HEK293 (cell line): Measurements from ENCODE around the gene GPR107.
A peak's percentile ranks its signal among the peaks of the same experiment; 100 is the strongest.

Experiments
- CTCF ChIA-PET: fragments of 350-600 bp; formaldehyde crosslinking; extraction: SDS; loops from one replicate; lab custom pipeline; 2021; ENCODE audit warnings: antibody characterized with exemption; lab: Yijun Ruan, JAX
- POLR2A ChIA-PET: fragments of 300-600 bp; formaldehyde crosslinking; extraction: SDS; loops from one replicate; lab custom pipeline; 2020; ENCODE audit warnings: antibody characterized with exemption, inconsistent platforms; lab: Yijun Ruan, JAX
- H3K27ac ChIP-seq: fragments of 200-500 bp; sonication (Bioruptor generic); 2 replicates; pipeline ENCODE4 v1.5.1; 2014; ENCODE audit warnings: low read depth, low read length, control low read depth, inconsistent platforms; ENCODE audit errors: extremely low read depth
- H3K36me3 ChIP-seq, 2 experiments: fragments of 200-500 bp in 1 of 2; sonication (Bioruptor generic) in 1 of 2; 1 replicate in 1 of 2; 2 replicates in 1 of 2; pipeline ENCODE4 v1.5.1; 2014 to 2017; ENCODE audit warnings: inconsistent platforms in 2 of 2, low read length in 2 of 2; ENCODE audit not compliant: control insufficient read depth in 2 of 2, insufficient read depth in 1 of 2
- H3K4me1 ChIP-seq: fragments of 200-500 bp; sonication (Bioruptor generic); 2 replicates; pipeline ENCODE4 v1.5.1; 2014; ENCODE audit warnings: mild to moderate bottlenecking, low read length, inconsistent platforms; ENCODE audit not compliant: control insufficient read depth, insufficient read depth
- H3K4me3 ChIP-seq: 2 replicates; pipeline ENCODE4 v1.5.1; 2011; ENCODE audit warnings: low read depth, mild to moderate bottlenecking, control low read depth, low read length, moderate library complexity
- H3K9me3 ChIP-seq: fragments of 200-500 bp; sonication (Bioruptor generic); 2 replicates; pipeline ENCODE4 v1.5.1; 2014; ENCODE audit warnings: low read depth, low read length, inconsistent platforms; ENCODE audit not compliant: control insufficient read depth, insufficient read depth
- GLIS1 ChIP-seq: fragments of 450-650 bp; formaldehyde crosslinking; IDR thresholded peaks from 2 replicates; pipeline ENCODE4 v1.5.1; 2016; ENCODE audit warnings: missing biosample characterization, missing genetic modification characterization
- KLF1 ChIP-seq: fragments of 450-650 bp; formaldehyde crosslinking; IDR thresholded peaks from 2 replicates; pipeline ENCODE4 v1.5.1; 2016; ENCODE audit warnings: missing biosample characterization, missing genetic modification characterization
- KLF17 ChIP-seq: fragments of 450-650 bp; formaldehyde crosslinking; IDR thresholded peaks from 2 replicates; pipeline ENCODE4 v1.5.1; 2016; ENCODE audit warnings: missing biosample characterization, missing genetic modification characterization
- KLF8 ChIP-seq: fragments of 450-650 bp; formaldehyde crosslinking; IDR thresholded peaks from 2 replicates; pipeline ENCODE4 v1.5.1; 2016; ENCODE audit warnings: missing biosample characterization, missing genetic modification characterization
- REST ChIP-seq: fragments of 450-650 bp; formaldehyde crosslinking; IDR thresholded peaks from 2 replicates; pipeline ENCODE4 v1.5.1; 2016; ENCODE audit warnings: missing biosample characterization, missing genetic modification characterization
- YY2 ChIP-seq: fragments of 450-650 bp; formaldehyde crosslinking; IDR thresholded peaks from 2 replicates; pipeline ENCODE4 v1.5.1; 2016; ENCODE audit warnings: missing biosample characterization, missing genetic modification characterization
- ZBTB10 ChIP-seq: fragments of 450-650 bp; formaldehyde crosslinking; IDR thresholded peaks from 2 replicates; pipeline ENCODE4 v1.5.1; 2016; ENCODE audit warnings: missing biosample characterization, missing genetic modification characterization
- ZBTB20 ChIP-seq: fragments of 450-650 bp; formaldehyde crosslinking; IDR thresholded peaks from 2 replicates; pipeline ENCODE4 v1.5.1; 2016; ENCODE audit warnings: missing biosample characterization, missing genetic modification characterization
- ZNF341 ChIP-seq: fragments of 450-650 bp; formaldehyde crosslinking; IDR thresholded peaks from 2 replicates; pipeline ENCODE4; 2016; ENCODE audit warnings: low read depth, missing biosample characterization, missing genetic modification characterization
- ZNF37A ChIP-seq: fragments of 450-650 bp; IDR thresholded peaks from 2 replicates; pipeline ENCODE4 v1.5.1; 2018; ENCODE audit warnings: missing biosample characterization, missing genetic modification characterization
- ZNF600 ChIP-seq: fragments of 450-650 bp; formaldehyde crosslinking; IDR thresholded peaks from 2 replicates; pipeline ENCODE4 v1.5.1; 2016; ENCODE audit warnings: missing biosample characterization, missing genetic modification characterization
- ZNF843 ChIP-seq: fragments of 450-650 bp; formaldehyde crosslinking; IDR thresholded peaks from 2 replicates; pipeline ENCODE4 v1.5.1; 2016; ENCODE audit warnings: missing biosample characterization, missing genetic modification characterization

Gene GPR107

GRCh38 chr9:130187523-130187846 is 133.8 kb downstream of the GPR107 start:
- POLR2A ChIA-PET = interaction anchor here (1.1 to 1.3 kb wide), 2 partner anchors 10 to 15 kb away, joined by 4 to 5 read pairs; partner anchors contain the start of gene NCS1
- Histone ChIP-seq H3K4me1 (no peaks in the 10 kb centered on the region), H3K27ac (no peak overlapping the region)

GRCh38 chr9:130188860-130189481 is 135.3 kb downstream of the GPR107 start:
- Histone ChIP-seq H3K9me3 (no peaks in the 10 kb centered on the region), H3K4me1 (no peaks in the 10 kb centered on the region), H3K4me3 (no peak overlapping the region), H3K36me3 (no peaks in the 10 kb centered on the region), H3K27ac (no peak overlapping the region)
- peak; percentile 36; the same call in 1 of the 2 replicates for TF ChIP-seq KLF1 (tag by site-specific recombination)
- 0 out of 2 replicates have a peak, but pooled peaks have one; percentile 12 for TF ChIP-seq KLF17 (tag by site-specific recombination)
- no peak for TF ChIP-seq YY2 (tag by site-specific recombination)
- CTCF ChIA-PET = interaction anchor here (0.6 kb wide), 2 partner anchors 31 to 49 kb away, joined by 3 read pairs; no protein-coding TSS in a partner anchor
- POLR2A ChIA-PET = no interaction called here

More at GRCh38 chr9:130187523-130187846, 133.8 kb downstream of the GPR107 start:
- no peak for TF ChIP-seq ZBTB10 (tag by site-specific recombination)
- TF ChIP-seq ZNF341 (tag by site-specific recombination) = peak; percentile 65
- no peak for TF ChIP-seq ZNF843
- TF ChIP-seq ZNF37A = no peak
- peak; percentile 98 for TF ChIP-seq ZNF600 (tag by site-specific recombination)
- peak; percentile 41; the same call in 1 of the 2 replicates for TF ChIP-seq REST (tag by site-specific recombination)
- TF ChIP-seq KLF8 (tag by site-specific recombination) = no peak
- peak; percentile 9; the same call in 1 of the 2 replicates for TF ChIP-seq ZBTB20 (tag by site-specific recombination)
- TF ChIP-seq GLIS1 (tag by site-specific recombination) = 0 out of 2 replicates have a peak, but pooled peaks have one; percentile 36
- TF ChIP-seq, all 188 proteins: peak for 5
- CTCF ChIA-PET = interaction anchor here (0.6 to 2.5 kb wide), 4 partner anchors 13 to 164 kb away, joined by 4 to 8 read pairs (median 4); no protein-coding TSS in a partner anchor
- Histone ChIP-seq H3K4me3 (no peak overlapping the region), H3K36me3 (no peaks in the 10 kb centered on the region), H3K9me3 (no peaks in the 10 kb centered on the region)
